ENCODE data around the gene RFTN1. TPM values are rescaled to one million over a fixed set of nuclear protein-coding genes. Genes with fewer than 3 reads are reported as not detected.

RFTN1 gene
- total and polyA plus RNA-seq, 10 of the 15 experiments (the other 5 are each of a cell fraction or from before 2014, with no cell fraction given) = 20.6 to 213 (median 147) TPM

- no peak for TF ChIP-seq HSF1 (IDR thresholded peaks at IDR 0.05; ENCODE audit: low read depth, low read length)
- TF ChIP-seq MYC (IDR thresholded peaks at IDR 0.05; ENCODE audit: insufficient read depth, insufficient read length, insufficient replicate concordance, low read length, severe bottlenecking) = no peak
- no peak for TF ChIP-seq CBX3 (IDR thresholded peaks at IDR 0.05; ENCODE audit: borderline replicate concordance, low read depth)
- TF ChIP-seq BCL3 (IDR thresholded peaks at IDR 0.05; ENCODE audit: borderline replicate concordance, insufficient read depth, low read depth, low read length, poor library complexity, severe bottlenecking) = no peak
- TF ChIP-seq RB1 (IDR thresholded peaks at IDR 0.05; ENCODE audit: borderline replicate concordance) = no peak
- TF ChIP-seq PAX5 (IDR thresholded peaks at IDR 0.05; ENCODE audit: borderline replicate concordance, low read depth, low read length) = no peak
Measured at GRCh38 chr3:16385151-16385550, 128.3 kb downstream of the RFTN1 start (continued).

GRCh38 chr3:16383864-16384263, 129.6 kb downstream of the RFTN1 start:
- DNase-seq (ENCODE audit: low read depth, low spot score) (no peak), ATAC-seq (no peak), FAIRE-seq (no peak)
- H3K4me2 ChIP-seq (ENCODE audit: control insufficient read depth, insufficient read depth) = peak overlapping the region; percentile 26; the same call in 1 of the 2 replicates
- ChIA-PET SMC1A (ENCODE audit: uncharacterized antibody, unreplicated experiment) (interaction anchor here (1.0 to 1.2 kb wide), 3 partner anchors 17 to 120 kb away, joined by 3 to 4 read pairs (median 3); no protein-coding TSS in a partner anchor), CTCF (no interaction called here), RAD21 (ENCODE audit: unreplicated experiment) (interaction anchor here (1.2 kb wide), 1 partner anchor 28 kb away, joined by 3 read pairs; no protein-coding TSS in a partner anchor), POLR2A (interaction anchor here (0.5 kb wide), 1 partner anchor 73 kb away, joined by 4 read pairs; no protein-coding TSS in a partner anchor)
- no peak overlapping the region for H3K9ac ChIP-seq (ENCODE audit: control insufficient read depth, insufficient read depth, low read length)
- in situ Hi-C loops (cut with MboI) (no loop called here), intact Hi-C loops (cut with micrococcal nuclease; ENCODE audit: unreplicated experiment) (no loop called here)
- H3K27ac ChIP-seq (ENCODE audit: control insufficient read depth, insufficient read depth) = 0 out of 2 replicates have a peak overlapping the region, but pooled peaks have one; percentile 28
- H3K27me3 ChIP-seq (replicated peaks in 1 of 2; ENCODE audit: control insufficient read depth in 2 of 2, insufficient read depth in 2 of 2, low read length in 1 of 2) = no peaks in the 10 kb centered on the region
- H3K4me3 ChIP-seq = no peak overlapping the region
- no peak overlapping the region for H2AFZ ChIP-seq (ENCODE audit: control insufficient read depth, low read depth, low read length)
- H3K79me2 ChIP-seq (ENCODE audit: control insufficient read depth, insufficient read depth, low read length) = peaks cover 68% of the 10 kb centered on the region
- H4K20me1 ChIP-seq (ENCODE audit: control insufficient read depth, insufficient read depth) = no peaks in the 10 kb centered on the region
- no TSS peak for BruUV-seq (replicated peaks)
- no peak for TF ChIP-seq RB1 (IDR thresholded peaks at IDR 0.05; ENCODE audit: borderline replicate concordance)
- 0 out of 2 replicates have a peak, but pooled peaks have one; percentile 34 for TF ChIP-seq POLR2AphosphoS5 (IDR thresholded peaks at IDR 0.05; ENCODE audit: low read length)
- peaks cover 13 to 28% of the 10 kb centered on the region in 2 experiments for H3K36me3 ChIP-seq (ENCODE audit: control insufficient read depth in 2 of 2, insufficient read depth in 2 of 2, low read length in 1 of 2)
- H3K4me1 ChIP-seq (ENCODE audit: control insufficient read depth, insufficient read depth, low read length) = peaks cover 68% of the 10 kb centered on the region
- 100% methylated on average over 1 of the region's 1 CpG for WGBS (ENCODE audit: insufficient coverage, insufficient replicate concordance, low lambda C conversion rate, missing lambda C conversion rate)
- peaks cover 1% of the 10 kb centered on the region; the same call in 2 of the 3 replicates for H3K9me3 ChIP-seq (replicated peaks; ENCODE audit: control insufficient read depth, insufficient read depth, low read length)
